ENCODE measurements around the gene ADAMTS15.

The ADAMTS15 gene

GRCh38 chr11:130510407-130511006 lies 62.1 kb downstream of the ADAMTS15 start:
- DNase-seq (ENCODE audit: low read depth, low spot score): peak; percentile 81
- no peak overlapping the region for H3K4me3 ChIP-seq (ENCODE audit: low read depth, low read length)
- in situ Hi-C loops (cut with HindIII; ENCODE audit: low sequenced_read_pairs): no loop called here
- TF ChIP-seq, protein P1, sequence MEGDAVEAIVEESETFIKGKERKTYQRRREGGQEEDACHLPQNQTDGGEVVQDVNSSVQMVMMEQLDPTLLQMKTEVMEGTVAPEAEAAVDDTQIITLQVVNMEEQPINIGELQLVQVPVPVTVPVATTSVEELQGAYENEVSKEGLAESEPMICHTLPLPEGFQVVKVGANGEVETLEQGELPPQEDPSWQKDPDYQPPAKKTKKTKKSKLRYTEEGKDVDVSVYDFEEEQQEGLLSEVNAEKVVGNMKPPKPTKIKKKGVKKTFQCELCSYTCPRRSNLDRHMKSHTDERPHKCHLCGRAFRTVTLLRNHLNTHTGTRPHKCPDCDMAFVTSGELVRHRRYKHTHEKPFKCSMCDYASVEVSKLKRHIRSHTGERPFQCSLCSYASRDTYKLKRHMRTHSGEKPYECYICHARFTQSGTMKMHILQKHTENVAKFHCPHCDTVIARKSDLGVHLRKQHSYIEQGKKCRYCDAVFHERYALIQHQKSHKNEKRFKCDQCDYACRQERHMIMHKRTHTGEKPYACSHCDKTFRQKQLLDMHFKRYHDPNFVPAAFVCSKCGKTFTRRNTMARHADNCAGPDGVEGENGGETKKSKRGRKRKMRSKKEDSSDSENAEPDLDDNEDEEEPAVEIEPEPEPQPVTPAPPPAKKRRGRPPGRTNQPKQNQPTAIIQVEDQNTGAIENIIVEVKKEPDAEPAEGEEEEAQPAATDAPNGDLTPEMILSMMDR (IDR thresholded peaks at IDR 0.05; ENCODE audit: low read depth, low read length): no peak

DNA sequence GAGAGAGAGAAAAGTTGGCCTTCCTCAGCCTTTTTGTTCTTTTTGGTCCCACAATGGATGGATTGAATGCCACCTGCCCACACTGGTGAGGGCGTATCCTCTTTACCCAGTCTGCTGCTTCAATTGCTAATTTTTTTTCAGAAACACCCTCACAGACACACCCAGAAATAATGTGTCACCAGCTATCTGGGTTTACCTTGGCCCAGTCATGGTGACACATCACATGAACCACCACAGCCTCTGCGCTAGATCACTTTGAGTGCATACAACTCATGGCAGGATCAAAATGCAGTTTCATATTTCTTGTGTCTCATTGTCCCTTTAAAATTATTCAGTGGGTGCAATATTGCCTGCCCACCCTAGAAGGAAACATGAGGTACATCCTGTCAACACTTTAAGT lies 63.3 kb downstream of the ADAMTS15 start:
- in situ Hi-C loops (cut with HindIII; ENCODE audit: low sequenced_read_pairs): no loop called here
- TF ChIP-seq, protein P1 (IDR thresholded peaks at IDR 0.05; ENCODE audit: low read depth, low read length): no peak
- DNase-seq (ENCODE audit: low read depth, low spot score): no peak
- no peak overlapping the region for H3K4me3 ChIP-seq (ENCODE audit: low read depth, low read length)

DNA sequence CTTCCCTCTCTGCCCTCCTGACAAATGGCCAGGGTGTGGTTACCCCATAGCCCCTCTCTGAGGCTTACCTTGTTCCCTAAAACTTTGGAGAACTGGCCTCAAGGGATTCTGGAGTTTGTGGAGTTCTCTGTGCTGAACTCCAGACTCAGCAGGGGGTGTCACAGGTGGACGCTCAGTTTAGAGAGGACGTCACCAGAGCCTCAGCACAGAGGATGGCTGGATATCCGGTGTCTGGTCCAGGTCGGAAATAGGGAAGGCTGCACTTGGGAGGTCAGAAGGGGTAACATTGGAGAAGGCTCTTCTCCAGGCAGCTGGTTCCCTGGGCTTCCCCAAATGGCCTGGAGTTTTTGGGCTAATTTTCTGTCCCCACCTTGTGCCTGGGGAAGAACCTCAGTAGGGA lies 64.2 kb downstream of the ADAMTS15 start:
- DNase-seq (ENCODE audit: low read depth, low spot score): no peak
- H3K4me3 ChIP-seq (ENCODE audit: low read depth, low read length): no peak overlapping the region
- TF ChIP-seq, protein P1 (IDR thresholded peaks at IDR 0.05; ENCODE audit: low read depth, low read length): no peak
- in situ Hi-C loops (cut with HindIII; ENCODE audit: low sequenced_read_pairs): no loop called here

- peak; percentile 39 for DNase-seq (ENCODE audit: low read depth, low spot score)
- H3K4me3 ChIP-seq (ENCODE audit: low read depth, low read length): no peak overlapping the region
- in situ Hi-C loops (cut with HindIII; ENCODE audit: low sequenced_read_pairs): no loop called here
- TF ChIP-seq, protein P1 (IDR thresholded peaks at IDR 0.05; ENCODE audit: low read depth, low read length): no peak
These were observed 64.7 kb downstream of the ADAMTS15 start for GRCh38 chr11:130513132-130513531.

DNA sequence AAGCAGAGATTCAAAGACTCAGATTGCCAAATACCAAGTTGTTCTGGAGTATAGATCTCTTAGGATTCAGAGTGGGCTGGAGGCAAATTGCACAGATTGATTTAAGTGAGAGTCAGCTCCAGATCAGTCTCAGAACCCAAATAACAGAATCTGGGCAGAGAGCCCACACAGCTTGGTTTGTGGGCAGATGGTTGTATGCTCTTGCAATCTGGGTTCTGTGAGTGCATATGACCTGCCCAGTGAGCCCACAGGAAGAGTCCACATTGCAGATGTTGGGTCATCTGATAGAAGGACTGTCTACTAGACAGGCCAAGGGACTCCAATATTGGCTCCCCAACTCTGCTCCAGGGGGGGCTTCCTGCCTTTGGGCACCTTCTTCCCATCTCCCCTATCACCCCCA lies 65.9 kb downstream of the ADAMTS15 start:
- TF ChIP-seq, protein P1 (IDR thresholded peaks at IDR 0.05; ENCODE audit: low read depth, low read length): no peak
- no peak overlapping the region for H3K4me3 ChIP-seq (ENCODE audit: low read depth, low read length)
- in situ Hi-C loops (cut with HindIII; ENCODE audit: low sequenced_read_pairs): no loop called here
- peak; percentile 70 for DNase-seq (ENCODE audit: low read depth, low spot score)

DNA sequence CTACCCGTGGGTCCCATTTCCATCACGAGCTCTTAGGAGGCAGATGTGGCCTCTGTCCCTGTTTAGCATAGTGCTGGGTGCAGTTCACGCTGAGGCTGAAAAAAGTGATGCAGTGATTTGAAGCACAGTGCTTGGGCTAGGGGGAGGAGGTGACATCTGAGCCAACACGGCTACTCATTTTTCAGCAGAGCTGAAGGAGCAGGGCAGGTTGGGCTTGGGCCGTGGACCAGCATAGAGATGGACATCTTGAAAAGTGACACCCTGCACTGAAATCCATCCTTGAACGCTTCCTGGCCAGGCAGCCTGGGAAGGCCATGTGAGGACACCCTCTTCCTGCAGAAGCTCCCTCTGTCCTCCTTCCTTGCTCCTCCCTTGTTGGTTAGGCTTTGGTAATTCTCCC lies 66.4 kb downstream of the ADAMTS15 start:
- no peak overlapping the region for H3K4me3 ChIP-seq (ENCODE audit: low read depth, low read length)
- DNase-seq (ENCODE audit: low read depth, low spot score): no peak
- TF ChIP-seq, protein P1 (IDR thresholded peaks at IDR 0.05; ENCODE audit: low read depth, low read length): no peak
- in situ Hi-C loops (cut with HindIII; ENCODE audit: low sequenced_read_pairs): no loop called here

Measured in astrocyte of the spinal cord (primary cell).